GM11168 (cell line): ENCODE data around the gene MSH3.

Source experiments
- in situ Hi-C: fragments of 300-500 bp; cut with MboI; formaldehyde crosslinking; loops from one replicate; pipeline ENCODE4 v1.12.0; 2022; ENCODE audit warnings: low sequenced_read_pairs; ENCODE audit not compliant: unreplicated experiment

MSH3 gene

GRCh38 chr5:80745490-80745889, 91.0 kb downstream of the MSH3 start:
- in situ Hi-C loops = no loop called here

GRCh38 chr5:80747922-80748321, 93.5 kb downstream of the MSH3 start:
- in situ Hi-C loops = no loop called here

GRCh38 chr5:80752427-80752826, 98.0 kb downstream of the MSH3 start:
- in situ Hi-C loops = no loop called here

GRCh38 chr5:80753712-80754111, 99.3 kb downstream of the MSH3 start:
- in situ Hi-C loops = no loop called here

GRCh38 chr5:80754900-80755299, 100.4 kb downstream of the MSH3 start:
- in situ Hi-C loops = no loop called here

- in situ Hi-C loops = no loop called here
Measured at GRCh38 chr5:80755626-80756025, 101.2 kb downstream of the MSH3 start.

GRCh38 chr5:80756292-80756691, 101.8 kb downstream of the MSH3 start:
- in situ Hi-C loops = no loop called here

GRCh38 chr5:80757290-80757689, 102.8 kb downstream of the MSH3 start:
- in situ Hi-C loops = no loop called here

GRCh38 chr5:80759866-80760577, 105.6 kb downstream of the MSH3 start:
- in situ Hi-C loops = no loop called here

- in situ Hi-C loops = no loop called here
Measured at GRCh38 chr5:80760680-80761079, 106.2 kb downstream of the MSH3 start.

GRCh38 chr5:80761176-80761575, 106.7 kb downstream of the MSH3 start:
- in situ Hi-C loops = no loop called here

GRCh38 chr5:80761966-80762365, 107.5 kb downstream of the MSH3 start:
- in situ Hi-C loops = no loop called here

GRCh38 chr5:80762573-80762972, 108.1 kb downstream of the MSH3 start:
- in situ Hi-C loops = no loop called here

GRCh38 chr5:80763211-80763610, 108.8 kb downstream of the MSH3 start:
- in situ Hi-C loops = no loop called here

GRCh38 chr5:80763873-80764647, 109.6 kb downstream of the MSH3 start:
- in situ Hi-C loops = no loop called here

- in situ Hi-C loops = no loop called here
Measured at GRCh38 chr5:80764786-80765185, 110.3 kb downstream of the MSH3 start.

GRCh38 chr5:80777347-80778287, 123.2 kb downstream of the MSH3 start:
- in situ Hi-C loops = no loop called here

- in situ Hi-C loops = no loop called here
Measured at GRCh38 chr5:80780024-80780423, 125.6 kb downstream of the MSH3 start.

- in situ Hi-C loops = no loop called here
Measured at GRCh38 chr5:80780761-80781285, 126.4 kb downstream of the MSH3 start.

- in situ Hi-C loops = no loop called here
Measured at GRCh38 chr5:80781356-80781755, 126.9 kb downstream of the MSH3 start.
